Stimulated activated CD4-positive, alpha-beta T cell treated with anti-CD3 and anti-CD28 coated beads, Interleukin-2, amount 100 ng/mL, for 48 hours (primary cell): ENCODE results near the gene LRRC56.
"Not testable (repeated sequence)": the region's sequence is repeated elsewhere in the genome, so short reads cannot be mapped to it uniquely, and the experiment has no call there.

ENCODE experiments used
- DNase-seq, 2 donors: peaks; one replicate each; pipeline ENCODE4 v3.0.0-alpha.2; 2020

Gene LRRC56

GRCh38 chr11:501683-502287, 35.5 kb upstream of the LRRC56 start:
- DNase-seq, result no peak

- DNase-seq, result no peak
These were observed 34.8 kb upstream of the LRRC56 start for GRCh38 chr11:502288-503178.

- DNase-seq, result no peak
These were observed 33.9 kb upstream of the LRRC56 start for GRCh38 chr11:503179-503981.

- no peak for DNase-seq
These were observed 33.0 kb upstream of the LRRC56 start for GRCh38 chr11:504053-504993.

- DNase-seq, result no peak
These were observed 32.4 kb upstream of the LRRC56 start for GRCh38 chr11:504994-505344.

- DNase-seq, result peak; percentile 95 to 96
These were observed 30.9 kb upstream of the LRRC56 start for GRCh38 chr11:506238-506994.

- DNase-seq, result peak; percentile 100
These were observed 30.2 kb upstream of the LRRC56 start, which contains the start of gene RNH1 for GRCh38 chr11:506995-507726. Gene RNH1 (minus strand): TSS chr11:507242. CDS start chr11:502162, 5,080 bp downstream.

- no peak for DNase-seq
These were observed 29.4 kb upstream of the LRRC56 start for GRCh38 chr11:507727-508515.

- no peak for DNase-seq
These were observed 28.4 kb upstream of the LRRC56 start for GRCh38 chr11:508956-509355.

- no peak for DNase-seq
These were observed 24.3 kb upstream of the LRRC56 start for GRCh38 chr11:512761-513595.

GRCh38 chr11:514606-515005, 22.7 kb upstream of the LRRC56 start:
- no peak for DNase-seq

- no peak for DNase-seq
These were observed 22.2 kb upstream of the LRRC56 start for GRCh38 chr11:515131-515530.

- DNase-seq, result no peak
These were observed 20.9 kb upstream of the LRRC56 start for GRCh38 chr11:516400-516799.

GRCh38 chr11:516918-517685, 20.2 kb upstream of the LRRC56 start:
- not testable (repeated sequence) for DNase-seq

- peak; percentile 87 to 98 for DNase-seq
These were observed 18.7 kb upstream of the LRRC56 start for GRCh38 chr11:518463-519202.

- no peak for DNase-seq
These were observed 16.7 kb upstream of the LRRC56 start for GRCh38 chr11:520428-521176.
